PC-3 (cell line): ENCODE measurements around the gene SIVA1. TPM values are rescaled to one million over a fixed set of nuclear protein-coding genes. Genes with fewer than 3 reads are reported as not detected.

ENCODE experiments used
- ATAC-seq: fragments of 200-7000 bp; cut with Tn5 transposase; 2 replicates; pipeline ENCODE4 v1.9.1; 2020; ENCODE audit warnings: mild to moderate bottlenecking, moderate library complexity
- BruUV-seq: library from RNA; stranded (reverse); fragments of 400-500 nt; replicated peaks from 2 replicates; lab custom pipeline; 2021; lab: Mats Ljungman, UMichigan
- CTCF ChIA-PET: fragments of 300-600 bp; sonication (Branson Sonifier 250); formaldehyde crosslinking; loops from one replicate; lab custom pipeline; 2022; ENCODE audit warnings: antibody characterized with exemption; lab: Charles Lee
- POLR2A ChIA-PET: fragments of 300-600 bp; sonication (Branson Sonifier 250); formaldehyde crosslinking; loops from one replicate; lab custom pipeline; 2022; ENCODE audit warnings: antibody characterized with exemption; ENCODE audit not compliant: unreplicated experiment; lab: Charles Lee
- DNase-seq: peaks from one replicate; pipeline ENCODE4 v3.0.0-alpha.2; 2015
- H2AFZ ChIP-seq: fragments of 300-600 bp; sonication (generic); 2 replicates; pipeline ENCODE4 v1.6.0; 2016; ENCODE audit warnings: antibody characterized with exemption, low read length
- H3F3A ChIP-seq: fragments of 300-600 bp; sonication (generic); one replicate; pipeline ENCODE4 v1.6.0; 2017; ENCODE audit warnings: antibody characterized with exemption, low read length, control low read depth, mild to moderate bottlenecking; ENCODE audit not compliant: unreplicated experiment
- H3K27ac ChIP-seq: fragments of 300-600 bp; sonication (generic); 2 replicates; pipeline ENCODE4 v1.5.1; 2016; ENCODE audit warnings: mild to moderate bottlenecking, low read length
- H3K27me3 ChIP-seq: fragments of 300-600 bp; sonication (generic); 2 replicates; pipeline ENCODE4 v1.6.1; 2016; ENCODE audit warnings: low read length, mixed read lengths
- H3K36me3 ChIP-seq: fragments of 300-600 bp; sonication (generic); 2 replicates; pipeline ENCODE4 v1.6.1; 2016; ENCODE audit warnings: low read depth, mixed run types, low read length, mixed read lengths
- H3K4me1 ChIP-seq: fragments of 300-600 bp; sonication (generic); 2 replicates; pipeline ENCODE4 v1.5.1; 2016; ENCODE audit warnings: low read length; ENCODE audit not compliant: insufficient read depth
- H3K4me2 ChIP-seq: fragments of 300-600 bp; sonication (generic); 2 replicates; pipeline ENCODE4 v1.6.0; 2016; ENCODE audit warnings: low read length
- H3K4me3 ChIP-seq: fragments of 300-600 bp; sonication (generic); 2 replicates; pipeline ENCODE4 v1.5.1; 2016; ENCODE audit warnings: mild to moderate bottlenecking, low read length, mixed read lengths
- H3K79me2 ChIP-seq: fragments of 300-600 bp; sonication (generic); 2 replicates; pipeline ENCODE4 v1.6.1; 2017; ENCODE audit warnings: low read length, mixed read lengths
- H3K9ac ChIP-seq: fragments of 300-600 bp; sonication (generic); 2 replicates; pipeline ENCODE4 v1.6.0; 2016; ENCODE audit warnings: mild to moderate bottlenecking, low read length
- H3K9me2 ChIP-seq: fragments of 300-600 bp; sonication (generic); replicated peaks from 2 replicates; pipeline ENCODE4 v1.6.1; 2016; ENCODE audit warnings: mixed run types, low read length, mixed read lengths
- H3K9me3 ChIP-seq: fragments of 300-600 bp; sonication (generic); 2 replicates; pipeline ENCODE4 v1.6.1; 2016; ENCODE audit warnings: low read length, mixed read lengths
- H4K20me1 ChIP-seq: fragments of 300-600 bp; sonication (generic); 2 replicates; pipeline ENCODE4 v1.6.1; 2016; ENCODE audit warnings: low read length, mixed read lengths
- EZH2 ChIP-seq: fragments of 300-600 bp; sonication (generic); IDR thresholded peaks from one replicate; pipeline ENCODE4 v1.6.1; 2017; ENCODE audit warnings: antibody characterized with exemption, mild to moderate bottlenecking, low read length; ENCODE audit not compliant: unreplicated experiment
- EZH2phosphoT487 ChIP-seq: fragments of 300-600 bp; sonication (generic); IDR thresholded peaks from 2 replicates; pipeline ENCODE4 v1.6.1; 2018; ENCODE audit warnings: mild to moderate bottlenecking, antibody characterized with exemption, low read length, borderline replicate concordance
- intact Hi-C: fragments of 100-400 bp; cut with micrococcal nuclease; formaldehyde crosslinking; loops from 2 replicates; pipeline ENCODE4 v1.9.0; 2023
- total RNA-seq: library from RNA; depleted of rRNA; stranded (reverse); fragments of >200 nt; gene quantifications from 2 replicates; pipeline ENCODE4 v1.2.3, GENCODE V29; 2014
- TF ChIP-seq, protein P1 (sequence below): fragments of 300-600 bp; sonication (generic); conservative IDR thresholded peaks from 2 replicates; pipeline ENCODE4 v1.5.1; 2017; ENCODE audit warnings: antibody characterized with exemption, low read depth, mild to moderate bottlenecking, low read length

Gene SIVA1
- total RNA-seq, 1 experiment from 2014 or later: 375 TPM

DNA sequence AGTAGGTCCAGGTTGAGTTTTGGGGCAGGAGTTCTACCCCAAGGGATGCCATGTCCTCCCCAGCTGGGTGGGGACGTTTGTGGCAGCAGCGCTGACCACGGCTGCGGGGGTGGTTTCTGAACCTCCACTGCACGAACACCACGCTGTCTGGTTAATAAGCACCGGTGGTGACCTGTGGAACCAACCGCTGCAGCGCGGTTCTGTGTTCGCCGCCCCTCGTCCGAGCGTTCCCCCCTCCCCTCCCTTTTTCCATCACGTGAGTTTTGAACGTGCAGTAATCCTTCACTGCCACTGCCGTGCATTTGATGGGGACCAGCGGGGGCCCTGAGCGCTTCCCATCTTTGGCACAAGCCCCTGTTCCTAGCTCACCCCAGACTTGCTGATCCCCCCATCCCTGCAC lies 35.3 kb upstream of the SIVA1 start:
- no TSS peak for BruUV-seq
- Histone ChIP-seq H3K4me3 (no peak overlapping the region), H3K9me3 (no peaks in the 10 kb centered on the region), H3K9me2 (no peaks in the 10 kb centered on the region), H3K4me1 (no peaks in the 10 kb centered on the region), H3F3A (no peaks in the 10 kb centered on the region), H3K79me2 (no peaks in the 10 kb centered on the region), H3K27ac (no peak overlapping the region), H3K4me2 (no peak overlapping the region), H4K20me1 (no peaks in the 10 kb centered on the region), H3K27me3 (no peaks in the 10 kb centered on the region), H3K9ac (no peak overlapping the region), H2AFZ (no peak overlapping the region), H3K36me3 (peaks cover 5% of the 10 kb centered on the region; the same call in 1 of the 2 replicates)
- intact Hi-C loops: no loop called here
- TF ChIP-seq EZH2 (no peak), EZH2phosphoT487 (no peak)
- TF ChIP-seq, protein P1, sequence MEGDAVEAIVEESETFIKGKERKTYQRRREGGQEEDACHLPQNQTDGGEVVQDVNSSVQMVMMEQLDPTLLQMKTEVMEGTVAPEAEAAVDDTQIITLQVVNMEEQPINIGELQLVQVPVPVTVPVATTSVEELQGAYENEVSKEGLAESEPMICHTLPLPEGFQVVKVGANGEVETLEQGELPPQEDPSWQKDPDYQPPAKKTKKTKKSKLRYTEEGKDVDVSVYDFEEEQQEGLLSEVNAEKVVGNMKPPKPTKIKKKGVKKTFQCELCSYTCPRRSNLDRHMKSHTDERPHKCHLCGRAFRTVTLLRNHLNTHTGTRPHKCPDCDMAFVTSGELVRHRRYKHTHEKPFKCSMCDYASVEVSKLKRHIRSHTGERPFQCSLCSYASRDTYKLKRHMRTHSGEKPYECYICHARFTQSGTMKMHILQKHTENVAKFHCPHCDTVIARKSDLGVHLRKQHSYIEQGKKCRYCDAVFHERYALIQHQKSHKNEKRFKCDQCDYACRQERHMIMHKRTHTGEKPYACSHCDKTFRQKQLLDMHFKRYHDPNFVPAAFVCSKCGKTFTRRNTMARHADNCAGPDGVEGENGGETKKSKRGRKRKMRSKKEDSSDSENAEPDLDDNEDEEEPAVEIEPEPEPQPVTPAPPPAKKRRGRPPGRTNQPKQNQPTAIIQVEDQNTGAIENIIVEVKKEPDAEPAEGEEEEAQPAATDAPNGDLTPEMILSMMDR: no peak
- DNase-seq (no peak), ATAC-seq (no peak)
- POLR2A ChIA-PET: no interaction called here
- CTCF ChIA-PET: no interaction called here

DNA sequence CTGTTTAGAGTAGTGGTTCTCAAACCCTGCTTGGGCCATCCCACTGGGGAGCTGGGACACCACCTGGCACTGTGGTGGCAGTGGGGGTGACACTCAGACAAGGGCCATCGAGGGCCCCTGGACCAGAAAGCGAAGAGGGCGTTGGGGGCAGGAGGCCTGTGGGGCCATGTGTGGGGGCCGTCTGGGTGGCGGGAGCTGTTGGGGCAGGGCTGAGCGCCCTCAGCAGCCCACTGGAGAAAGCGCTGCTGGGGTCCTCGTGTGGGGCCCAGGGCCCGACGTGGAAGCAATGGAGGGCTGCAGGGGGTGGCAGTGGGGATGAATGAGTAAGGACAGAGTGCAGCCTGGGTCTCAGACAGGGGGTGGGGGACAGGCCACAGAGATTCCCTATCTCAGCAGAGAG lies 34.8 kb upstream of the SIVA1 start:
- Histone ChIP-seq H3F3A (no peaks in the 10 kb centered on the region), H3K27me3 (no peaks in the 10 kb centered on the region), H3K79me2 (no peaks in the 10 kb centered on the region), H3K36me3 (peaks cover 5% of the 10 kb centered on the region; the same call in 1 of the 2 replicates), H4K20me1 (no peaks in the 10 kb centered on the region), H3K9me3 (no peaks in the 10 kb centered on the region), H3K4me1 (no peaks in the 10 kb centered on the region), H3K4me3 (no peak overlapping the region), H3K9me2 (no peaks in the 10 kb centered on the region), H3K4me2 (no peak overlapping the region), H3K27ac (no peak overlapping the region), H2AFZ (no peak overlapping the region), H3K9ac (no peak overlapping the region)
- ATAC-seq (no peak), DNase-seq (no peak)
- ChIA-PET CTCF (no interaction called here), POLR2A (no interaction called here)
- intact Hi-C loops: no loop called here
- BruUV-seq: no TSS peak
- no peak for TF ChIP-seq EZH2phosphoT487
- TF ChIP-seq EZH2: no peak
- TF ChIP-seq, protein P1: no peak

DNA sequence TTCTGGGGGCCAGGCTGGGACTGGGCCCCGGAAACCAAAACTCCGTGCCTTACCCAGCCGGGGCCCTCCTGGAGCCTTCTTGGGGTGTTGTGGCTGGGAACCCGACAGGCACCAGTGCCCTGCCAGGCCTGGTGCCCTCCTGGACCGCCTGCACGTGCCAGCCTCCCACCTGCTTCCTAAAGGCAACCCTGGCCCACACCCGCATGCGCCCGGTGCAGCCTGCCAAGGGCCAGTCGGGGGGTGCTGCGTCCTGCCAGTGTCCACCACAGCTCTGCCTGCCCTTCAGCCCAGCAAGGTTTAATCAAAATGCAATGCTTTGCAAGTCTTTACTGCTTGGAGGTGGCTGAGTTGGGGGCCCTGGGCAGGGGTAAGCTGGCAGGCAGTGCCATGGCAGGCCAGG lies 34.1 kb upstream of the SIVA1 start:
- ChIA-PET POLR2A (no interaction called here), CTCF (no interaction called here)
- BruUV-seq: TSS peak; percentile 23

More for the DNA sequence above, 34.1 kb upstream of the SIVA1 start:
- no peaks in the 10 kb centered on the region for H3K4me1 ChIP-seq
- TF ChIP-seq, protein P1: no peak
- no peak for TF ChIP-seq EZH2phosphoT487
- no peak for TF ChIP-seq EZH2
- H3K4me3 ChIP-seq: no peak overlapping the region
- ATAC-seq (no peak), DNase-seq (no peak)
- H3K27ac ChIP-seq: no peak overlapping the region
- H3K27me3 ChIP-seq: no peaks in the 10 kb centered on the region
- no peak overlapping the region for H3K9ac ChIP-seq
- H3K9me3 ChIP-seq: no peaks in the 10 kb centered on the region
- no peak overlapping the region for H3K4me2 ChIP-seq
- H3F3A ChIP-seq: no peaks in the 10 kb centered on the region
- intact Hi-C loops: no loop called here
- peaks cover 5% of the 10 kb centered on the region; the same call in 1 of the 2 replicates for H3K36me3 ChIP-seq
- H4K20me1 ChIP-seq: no peaks in the 10 kb centered on the region
- H2AFZ ChIP-seq: no peak overlapping the region
- H3K79me2 ChIP-seq: no peaks in the 10 kb centered on the region
- no peaks in the 10 kb centered on the region for H3K9me2 ChIP-seq
